ENCODE data around the gene LRRTM1. TPM values are rescaled to one million over a fixed set of nuclear protein-coding genes. Genes with fewer than 3 reads are reported as not detected.
A peak's percentile ranks its signal among the peaks of the same experiment; 100 is the strongest.

LRRTM1 gene
- total and polyA plus RNA-seq, 2 of the 8 experiments (the other 6 are each of a cell fraction or from before 2014, with no cell fraction given) = 1.4 to 2.3 TPM

DNA sequence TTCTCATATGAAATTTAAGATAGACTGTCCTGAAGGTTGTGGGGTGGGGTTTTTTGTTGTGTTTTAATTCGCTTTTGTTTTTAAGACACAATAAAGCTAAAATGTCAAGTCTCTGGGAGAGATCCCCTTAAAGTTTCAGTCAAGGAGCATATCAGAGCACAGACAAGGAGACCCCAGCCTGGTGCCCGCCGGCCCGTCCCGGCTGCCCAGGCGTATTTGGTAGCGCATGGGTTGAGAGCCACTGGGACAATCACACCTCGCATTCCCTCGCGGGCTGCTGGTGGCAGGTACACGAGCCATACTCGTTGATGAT, 2.6 kb downstream of the LRRTM1 start:
- H4K8ac ChIP-seq (ENCODE audit: extremely low read depth, insufficient read depth, low read length) = no peak overlapping the region
- peak overlapping the region; percentile 33 to 63 (median 56); a peak in 5 of 8 replicates for H3K4me3 ChIP-seq (ENCODE audit: extremely low read depth in 1 of 4, insufficient read depth in 2 of 4, low read depth in 3 of 4, low read length in 4 of 4)
- H4K91ac ChIP-seq (replicated peaks; ENCODE audit: insufficient read length, low read length) = no peak overlapping the region
- H3K56ac ChIP-seq (replicated peaks; ENCODE audit: insufficient read length, low read depth, low read length) = no peak overlapping the region
- ChIA-PET CTCF (ENCODE audit: partially characterized antibody) (interaction anchor here (1.3 kb wide), 1 partner anchor 38 kb away, joined by 3 read pairs; no protein-coding TSS in a partner anchor), POLR2A (ENCODE audit: partially characterized antibody) (interaction anchor here (1.0 kb wide), 1 partner anchor 23 kb away, joined by 3 read pairs; no protein-coding TSS in a partner anchor)
- peak overlapping the region; percentile 79; the same call in 1 of the 2 replicates for H2AFZ ChIP-seq (ENCODE audit: low read length)
- no peaks in the 10 kb centered on the region for H3K36me3 ChIP-seq (ENCODE audit: control insufficient read depth in 2 of 4, insufficient read depth in 4 of 4, low read length in 3 of 4)
- peak overlapping the region; percentile 24; the same call in 1 of the 2 replicates for H2BK20ac ChIP-seq (ENCODE audit: low read length)
- peaks cover 23% of the 10 kb centered on the region for H3K23me2 ChIP-seq (ENCODE audit: low read depth, low read length)
- no peak overlapping the region for H2BK120ac ChIP-seq (replicated peaks; ENCODE audit: low read depth, low read length)
- 0 out of 2 replicates have a peak overlapping the region, but pooled peaks have one; percentile 36 for H2BK15ac ChIP-seq (ENCODE audit: low read length)
- 18% methylated on average over 12 of the region's 12 CpGs; no CpG with 5 or more reads in 1 of the 2 experiments for WGBS, 2 experiments (ENCODE audit: extremely low coverage in 1 of 2, insufficient coverage in 1 of 2, insufficient read length in 1 of 2, insufficient replicate concordance in 2 of 2, low coverage in 1 of 2, low lambda C conversion rate in 2 of 2, missing lambda C conversion rate in 1 of 2)
- H4K20me1 ChIP-seq (replicated peaks in 1 of 2; ENCODE audit: control insufficient read depth in 1 of 2, insufficient read depth in 2 of 2, low read length in 2 of 2) = peaks cover 0 to 2% of the 10 kb centered on the region in 2 experiments
- H3K27me3 ChIP-seq (replicated peaks in 1 of 4; ENCODE audit: control insufficient read depth in 3 of 4, extremely low read depth in 1 of 4, insufficient read depth in 3 of 4, low read length in 3 of 4) = peaks cover 29 to 56% (median 49%) of the 10 kb centered on the region in 4 experiments
- H3K79me2 ChIP-seq (ENCODE audit: control insufficient read depth in 1 of 2, insufficient read depth in 2 of 2, low read length in 2 of 2) = no peaks in the 10 kb centered on the region
- no peak overlapping the region for H3K14ac ChIP-seq (ENCODE audit: insufficient read length)
- H3K4me1 ChIP-seq (replicated peaks in 1 of 4; ENCODE audit: control insufficient read depth in 3 of 4, insufficient read depth in 4 of 4, low read length in 3 of 4) = peaks cover 16 to 39% (median 27%) of the 10 kb centered on the region in 4 experiments
- TF ChIP-seq GTF2F1 (IDR thresholded peaks at IDR 0.05; ENCODE audit: borderline replicate concordance, low read depth, low read length) = no peak
- TF ChIP-seq, protein P1, sequence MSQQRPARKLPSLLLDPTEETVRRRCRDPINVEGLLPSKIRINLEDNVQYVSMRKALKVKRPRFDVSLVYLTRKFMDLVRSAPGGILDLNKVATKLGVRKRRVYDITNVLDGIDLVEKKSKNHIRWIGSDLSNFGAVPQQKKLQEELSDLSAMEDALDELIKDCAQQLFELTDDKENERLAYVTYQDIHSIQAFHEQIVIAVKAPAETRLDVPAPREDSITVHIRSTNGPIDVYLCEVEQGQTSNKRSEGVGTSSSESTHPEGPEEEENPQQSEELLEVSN (IDR thresholded peaks at IDR 0.05) = peak; percentile 71
- 0 out of 7 replicates have a peak overlapping the region, but pooled peaks of 2 of the 4 experiments have one; percentile 23 to 45 for H3K9ac ChIP-seq (replicated peaks in 1 of 4; ENCODE audit: extremely low read depth in 1 of 4, low read depth in 3 of 4, low read length in 3 of 4)
- no peak overlapping the region for H3K23ac ChIP-seq (ENCODE audit: insufficient read length)
- H3K27ac ChIP-seq (ENCODE audit: low read depth, low read length) = no peak overlapping the region
- H4K5ac ChIP-seq (ENCODE audit: insufficient read length, low read depth, low read length) = no peak overlapping the region
- H3K9me3 ChIP-seq (ENCODE audit: insufficient read depth in 2 of 2, low read depth in 1 of 2, low read length in 1 of 2) = no peaks in the 10 kb centered on the region
- no peak overlapping the region for H3K4ac ChIP-seq (replicated peaks; ENCODE audit: insufficient read length, low read depth, low read length)
- no peaks in the 10 kb centered on the region; the same call in 1 of the 2 replicates for H3K79me1 ChIP-seq (ENCODE audit: low read depth, low read length)
- no peak for DNase-seq (ENCODE audit: low read depth in 1 of 2, low spot score in 2 of 2)
- peak overlapping the region; percentile 1; the same call in 1 of the 2 replicates for H2BK5ac ChIP-seq (ENCODE audit: low read depth, low read length)
- 0 out of 2 replicates have a peak overlapping the region, but pooled peaks have one; percentile 4 for H2AK5ac ChIP-seq (ENCODE audit: low read depth, low read length)
- no peak for FAIRE-seq
- H3K4me2 ChIP-seq (ENCODE audit: insufficient read depth in 1 of 2, low read depth in 2 of 2, low read length in 2 of 2) = peak overlapping the region; percentile 81 to 88
- H3K18ac ChIP-seq (ENCODE audit: extremely low read depth, low read length) = peak overlapping the region; percentile 76
- H2BK12ac ChIP-seq (ENCODE audit: low read depth, low read length) = peak overlapping the region; percentile 51
